CD14-positive monocyte (primary cell): Measurements from ENCODE around the gene PDE4B. TPM values are rescaled to one million over a fixed set of nuclear protein-coding genes. Genes with fewer than 3 reads are reported as not detected.

Experiments used
- DNase-seq, 3 donors: peaks; one replicate each; pipeline ENCODE4 v3.0.0-alpha.2; 2011 to 2022
- H2AFZ ChIP-seq: 2 replicates; pipeline ENCODE4 v1.6.0; 2012; ENCODE audit warnings: mild to moderate bottlenecking, low read depth, low read length, inconsistent platforms; ENCODE audit not compliant: insufficient read depth, poor library complexity, severe bottlenecking
- H3K27ac ChIP-seq, 2 donors: 1 replicate in 1 of 2; 2 replicates in 1 of 2; pipeline ENCODE4 v1.5.1; 2012 to 2013; ENCODE audit warnings: low read length in 2 of 2, control low read depth in 1 of 2, inconsistent platforms in 1 of 2, low read depth in 1 of 2, mild to moderate bottlenecking in 1 of 2
- H3K27me3 ChIP-seq, 2 donors: one replicate each; pipeline versions ENCODE4 v1.6.0 to v1.6.1; 2011 to 2013; ENCODE audit warnings: low read length in 2 of 2; ENCODE audit not compliant: control insufficient read depth in 2 of 2, insufficient read depth in 2 of 2
- H3K36me3 ChIP-seq, 2 donors: replicated peaks in 1 of 2; 1 replicate in 1 of 2; 2 replicates in 1 of 2; pipeline versions ENCODE4 v1.5.1 to v1.6.1; 2012 to 2013; ENCODE audit warnings: low read length in 2 of 2, control low read depth in 1 of 2, inconsistent platforms in 1 of 2, mild to moderate bottlenecking in 1 of 2; ENCODE audit not compliant: insufficient read depth in 2 of 2, control insufficient read depth in 1 of 2
- H3K4me1 ChIP-seq, 2 donors: 1 replicate in 1 of 2; 2 replicates in 1 of 2; pipeline versions ENCODE4 v1.5.1 to v1.6.1; 2012 to 2013; ENCODE audit warnings: low read length in 2 of 2, control low read depth in 1 of 2, inconsistent platforms in 1 of 2, mild to moderate bottlenecking in 1 of 2, moderate library complexity in 1 of 2; ENCODE audit not compliant: insufficient read depth in 2 of 2, control insufficient read depth in 1 of 2
- H3K4me2 ChIP-seq: replicated peaks from 2 replicates; pipeline ENCODE3; 2012; ENCODE audit warnings: low read length, moderate library complexity, mild to moderate bottlenecking; ENCODE audit not compliant: poor library complexity, severe bottlenecking; ENCODE audit errors: extremely low read depth
- H3K4me3 ChIP-seq, 3 experiments: fragments of 200-600 bp in 1 of 3; sonication (generic) in 1 of 3; replicated peaks in 1 of 3; 1 replicate in 2 of 3; 2 replicates in 1 of 3; pipeline ENCODE4 v1.5.1; 2011 to 2013; ENCODE audit warnings: low read length in 3 of 3, mild to moderate bottlenecking in 3 of 3, control low read depth in 2 of 3, low read depth in 2 of 3, inconsistent platforms in 1 of 3, moderate library complexity in 1 of 3
- H3K79me2 ChIP-seq: 2 replicates; pipeline ENCODE4 v1.6.0; 2012; ENCODE audit warnings: mild to moderate bottlenecking, control low read depth, inconsistent platforms, low read length, moderate library complexity; ENCODE audit not compliant: insufficient read depth
- H3K9ac ChIP-seq: 2 replicates; pipeline ENCODE4 v1.6.0; 2017; ENCODE audit warnings: low read length, mild to moderate bottlenecking; ENCODE audit not compliant: insufficient read depth, poor library complexity, severe bottlenecking
- H3K9me3 ChIP-seq, 2 donors: replicated peaks in 1 of 2; 1 replicate in 1 of 2; 2 replicates in 1 of 2; pipeline versions ENCODE4 v1.5.1 to v1.6.1; 2012 to 2013; ENCODE audit warnings: low read length in 2 of 2, control low read depth in 1 of 2; ENCODE audit not compliant: control insufficient read depth in 1 of 2, insufficient read depth in 1 of 2
- H4K20me1 ChIP-seq: 2 replicates; pipeline ENCODE4 v1.6.0; 2012; ENCODE audit warnings: mild to moderate bottlenecking, low read length, control low read depth, moderate library complexity; ENCODE audit not compliant: insufficient read depth
- H3K27ac Mint-ChIP-seq, 7 donors: one replicate each; pipeline ENCODE4 v1.8.0; 2020; ENCODE audit warnings: mild to moderate bottlenecking in 7 of 7, mixed read lengths in 7 of 7, moderate library complexity in 6 of 7, inconsistent platforms in 2 of 7
- H3K27me3 Mint-ChIP-seq, 3 donors: one replicate each; pipeline ENCODE4 v1.8.0; 2021 to 2022; ENCODE audit warnings: low read depth in 3 of 3, mild to moderate bottlenecking in 3 of 3, mixed read lengths in 3 of 3, moderate library complexity in 3 of 3, inconsistent platforms in 1 of 3
- H3K36me3 Mint-ChIP-seq, 2 donors: one replicate each; pipeline ENCODE4 v1.8.0; 2020; ENCODE audit warnings: mixed read lengths in 2 of 2, inconsistent platforms in 1 of 2, mild to moderate bottlenecking in 1 of 2
- H3K4me1 Mint-ChIP-seq: one replicate; pipeline ENCODE4 v1.8.0; 2020; ENCODE audit warnings: mild to moderate bottlenecking, mixed read lengths
- H3K4me3 Mint-ChIP-seq, 2 donors: one replicate each; pipeline ENCODE4 v1.8.0; 2020; ENCODE audit warnings: mild to moderate bottlenecking in 2 of 2, mixed read lengths in 2 of 2, moderate library complexity in 1 of 2
- H3K9me3 Mint-ChIP-seq, 7 donors: one replicate each; pipeline ENCODE4 v1.8.0; 2020 to 2022; ENCODE audit warnings: mixed read lengths in 7 of 7, mild to moderate bottlenecking in 6 of 7, moderate library complexity in 6 of 7, inconsistent platforms in 2 of 7
- CTCF ChIP-seq: fragments of 200-600 bp; IDR thresholded peaks from one replicate; pipeline ENCODE4 v1.8.0; 2022; ENCODE audit warnings: antibody characterized with exemption, mild to moderate bottlenecking
- WGBS: methylation state at CpG from one replicate; pipeline ENCODE4 v1.1.5; 2013; ENCODE audit warnings: missing lambda C conversion rate; ENCODE audit not compliant: insufficient coverage; 5-methylcytosine and 5-hydroxymethylcytosine counted together
- intact Hi-C, 2 donors: fragments of 100-400 bp; cut with micrococcal nuclease; formaldehyde crosslinking; loops; one replicate each; pipeline versions ENCODE4 v1.15.0 to v1.15.1; 2023
- polyA plus RNA-seq, 3 donors: library from polyadenylated mRNA; depleted of rRNA in 1 of 3; unstranded in 2 of 3; stranded (reverse) in 1 of 3; fragments of 300-500 nt in 2 of 3; fragments of >200 nt in 1 of 3; fragmentation: Illumina TruSeq in 2 of 3; gene quantifications; 1 replicate in 2 of 3; 2 replicates in 1 of 3; pipeline ENCODE4 v1.2.3, GENCODE V29; 2012 to 2021

Gene PDE4B
- polyA plus RNA-seq, 3 donors, result 17.2 to 52.8 (median 25.2) TPM

- Mint-ChIP-seq H3K27me3 (no peaks in the 10 kb centered on the region), H3K36me3 (peaks cover 14 to 25% of the 10 kb centered on the region in 2 donors), H3K9me3 (peaks cover 0 to 2% (median 0%) of the 10 kb centered on the region in 7 donors), H3K4me1 (peaks cover 39% of the 10 kb centered on the region), H3K27ac (no peak overlapping the region), H3K4me3 (no peak overlapping the region)
- Histone ChIP-seq H3K9ac (no peak overlapping the region), H3K27ac (no peak overlapping the region), H3K27me3 (no peaks in the 10 kb centered on the region), H3K4me3 (no peak overlapping the region), H3K9me3 (no peaks in the 10 kb centered on the region), H3K4me2 (no peak overlapping the region), H2AFZ (no peak overlapping the region), H3K36me3 (no peaks in the 10 kb centered on the region), H3K79me2 (peaks cover 96% of the 10 kb centered on the region), H4K20me1 (peaks cover 40% of the 10 kb centered on the region), H3K4me1 (peaks cover 15 to 43% of the 10 kb centered on the region in 2 donors)
- no peak for TF ChIP-seq CTCF
- intact Hi-C loops, result no loop called here
- DNase-seq, result no peak
- 100% methylated on average over 1 of the region's 1 CpG for WGBS
These were observed 548.9 kb downstream of the PDE4B start for GRCh38 chr1:66341446-66342089.

DNA sequence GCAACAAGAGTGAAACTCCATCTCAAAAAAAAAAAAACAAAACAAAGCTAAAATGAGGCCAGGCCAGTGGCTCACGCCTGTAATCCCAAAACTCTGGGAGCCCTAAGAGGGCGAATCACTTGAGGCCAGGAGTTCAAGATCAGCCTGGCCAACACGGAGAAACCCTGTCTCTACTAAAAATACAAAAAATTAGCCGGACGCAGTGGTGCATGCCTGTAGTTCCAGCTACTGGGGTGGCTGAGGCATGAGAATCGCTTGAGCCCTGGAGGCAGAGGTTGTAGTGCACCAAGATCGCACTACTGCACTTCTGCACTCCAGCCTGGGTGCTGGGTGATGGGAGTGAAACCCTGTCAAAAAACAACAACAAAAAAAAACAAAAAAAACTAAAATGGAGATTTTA is 550.0 kb downstream of the PDE4B start:
- intact Hi-C loops, result no loop called here
- no peak overlapping the region for H3K27ac ChIP-seq
- H3K79me2 ChIP-seq, result peaks cover 95% of the 10 kb centered on the region
- H3K36me3 Mint-ChIP-seq, result peaks cover 11 to 28% of the 10 kb centered on the region in 2 donors
- H2AFZ ChIP-seq, result no peak overlapping the region
- H3K9me3 Mint-ChIP-seq, result no peaks in the 10 kb centered on the region
- H3K9ac ChIP-seq, result no peak overlapping the region
- H3K4me3 ChIP-seq, result no peak overlapping the region
- H3K4me3 Mint-ChIP-seq, result no peak overlapping the region
- peaks cover 52% of the 10 kb centered on the region for H4K20me1 ChIP-seq
- no peak for TF ChIP-seq CTCF
- peaks cover 4 to 31% of the 10 kb centered on the region in 2 donors for H3K4me1 ChIP-seq
- no peaks in the 10 kb centered on the region for H3K27me3 Mint-ChIP-seq
- no peak for DNase-seq
- peaks cover 28% of the 10 kb centered on the region for H3K4me1 Mint-ChIP-seq
- H3K4me2 ChIP-seq, result no peak overlapping the region
- WGBS, result 96% methylated on average over 5 of the region's 7 CpGs
- H3K36me3 ChIP-seq, result no peaks in the 10 kb centered on the region
- H3K27me3 ChIP-seq, result no peaks in the 10 kb centered on the region
- no peaks in the 10 kb centered on the region for H3K9me3 ChIP-seq
- peak overlapping the region in 4 of 7 donors; percentile 14 to 73 (median 35) for H3K27ac Mint-ChIP-seq
